Activated naive CD8-positive, alpha-beta T cell (primary cell): ENCODE data around the gene SLK.

Experiments
- H3K27ac Mint-ChIP-seq: one replicate; pipeline ENCODE4 v1.8.0; 2021; ENCODE audit warnings: mixed read lengths
- H3K27me3 Mint-ChIP-seq: one replicate; pipeline ENCODE4 v1.8.0; 2021; ENCODE audit warnings: mixed read lengths
- H3K36me3 Mint-ChIP-seq: one replicate; pipeline ENCODE4 v1.8.0; 2021; ENCODE audit warnings: mixed read lengths
- H3K4me1 Mint-ChIP-seq: one replicate; pipeline ENCODE4 v1.8.0; 2021; ENCODE audit warnings: low read depth, mixed read lengths
- H3K4me3 Mint-ChIP-seq: one replicate; pipeline ENCODE4 v1.8.0; 2021; ENCODE audit warnings: mild to moderate bottlenecking, mixed read lengths
- H3K9me3 Mint-ChIP-seq: one replicate; pipeline ENCODE4 v1.8.0; 2021; ENCODE audit warnings: low read depth, mixed read lengths

The SLK gene

DNA sequence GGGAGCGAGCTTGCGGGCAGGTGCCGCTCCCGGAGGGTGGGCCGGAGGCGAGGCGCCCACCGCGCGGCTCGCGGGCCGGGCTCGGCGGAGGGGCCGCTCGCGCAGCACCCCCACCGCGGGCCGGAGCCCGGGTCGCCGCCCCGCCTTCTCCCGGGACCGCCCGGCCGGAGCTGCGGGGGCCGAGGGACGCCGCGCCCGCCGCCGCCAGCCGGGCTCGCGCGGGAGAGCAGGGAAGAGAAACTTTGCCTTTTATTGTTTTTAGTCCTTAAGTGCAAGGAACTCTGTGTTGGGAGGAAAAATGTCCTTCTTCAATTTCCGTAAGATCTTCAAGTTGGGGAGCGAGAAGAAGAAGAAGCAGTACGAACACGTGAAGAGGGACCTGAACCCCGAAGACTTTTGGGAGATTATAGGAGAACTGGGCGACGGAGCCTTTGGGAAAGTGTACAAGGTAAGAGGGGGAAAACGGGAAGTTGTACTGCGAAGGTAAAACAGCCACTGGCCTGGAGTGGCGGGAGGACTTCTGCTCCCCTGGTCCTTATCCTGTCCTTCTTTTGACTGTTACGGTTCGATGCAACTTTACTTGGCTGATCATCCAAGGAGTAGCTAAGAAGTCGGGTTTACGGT lies 620 bp downstream of the SLK start:
- H3K4me1 Mint-ChIP-seq, result peaks cover 45% of the 10 kb centered on the region
- no peaks in the 10 kb centered on the region for H3K9me3 Mint-ChIP-seq

DNA sequence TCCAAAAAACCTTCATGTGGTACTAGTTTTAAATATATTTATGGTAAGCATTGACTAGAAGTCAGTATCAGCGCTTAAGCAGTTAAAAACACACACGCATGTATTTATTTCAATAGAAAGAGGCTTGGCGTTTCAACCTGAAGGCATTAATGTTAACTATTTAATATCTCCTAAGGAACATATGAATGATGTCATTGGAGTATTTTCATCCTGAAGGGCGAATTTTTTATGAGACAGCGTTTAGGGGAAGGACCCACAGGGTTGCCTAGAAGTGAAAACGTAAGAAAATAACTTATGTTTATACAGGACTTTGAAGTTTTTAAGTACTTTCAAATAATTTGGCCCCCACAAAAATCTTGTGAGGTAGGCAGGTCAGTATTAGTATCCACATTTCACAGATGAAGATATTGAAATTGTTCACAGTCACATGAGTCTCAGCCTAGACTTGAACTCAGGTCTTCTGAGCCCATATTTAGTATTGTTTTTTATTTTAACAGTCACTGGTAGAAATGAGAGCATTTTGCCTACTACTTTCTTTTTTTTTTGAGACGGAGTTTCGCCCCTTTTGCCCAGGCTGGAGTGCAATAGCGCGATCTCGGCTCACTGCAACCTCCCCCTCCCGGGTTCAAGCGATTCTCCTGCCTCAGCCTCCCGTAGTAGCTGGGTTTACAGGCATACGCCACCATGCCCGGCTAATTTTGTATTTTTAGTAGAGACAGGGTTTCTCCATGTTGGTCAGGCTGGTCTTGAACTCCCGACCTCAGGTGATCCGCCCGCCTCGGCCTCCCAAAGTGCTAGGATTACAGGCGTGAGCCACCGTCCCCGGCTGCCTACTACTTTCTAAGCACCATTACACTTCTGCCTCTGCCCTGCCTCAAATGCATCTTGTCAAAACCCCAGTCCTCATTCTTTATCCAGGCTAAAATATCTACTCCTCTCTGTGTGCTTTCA lies 1.8 kb downstream of the SLK start:
- Mint-ChIP-seq H3K27ac (peak overlapping the region; percentile 94), H3K36me3 (no peaks in the 10 kb centered on the region), H3K4me1 (peaks cover 56% of the 10 kb centered on the region), H3K27me3 (no peaks in the 10 kb centered on the region), H3K9me3 (no peaks in the 10 kb centered on the region), H3K4me3 (peak overlapping the region; percentile 99)

More for the DNA sequence above, 620 bp downstream of the SLK start:
- Mint-ChIP-seq H3K4me3 (peak overlapping the region; percentile 99), H3K27me3 (no peaks in the 10 kb centered on the region), H3K27ac (peak overlapping the region; percentile 94), H3K36me3 (no peaks in the 10 kb centered on the region)

DNA sequence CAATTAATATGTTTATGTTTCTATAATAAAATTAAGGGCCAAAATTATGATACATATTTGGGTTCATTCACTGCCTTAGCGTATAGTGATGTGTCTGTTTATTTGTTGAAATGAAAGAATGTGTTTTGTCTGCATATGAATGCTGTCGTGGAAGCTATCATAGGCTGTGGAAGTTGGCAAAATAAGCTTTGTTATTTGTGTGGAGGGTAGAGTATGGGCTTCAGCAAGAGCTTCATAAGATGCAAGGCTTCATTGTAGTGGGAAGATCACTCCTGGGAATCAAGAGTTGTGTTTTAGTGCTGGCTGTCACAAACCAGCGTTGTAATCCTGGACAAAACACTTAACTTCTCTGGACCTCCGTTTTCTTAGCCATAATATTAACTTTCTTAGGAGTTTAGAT lies 2.5 kb downstream of the SLK start:
- no peaks in the 10 kb centered on the region for H3K9me3 Mint-ChIP-seq
- no peaks in the 10 kb centered on the region for H3K27me3 Mint-ChIP-seq
- no peaks in the 10 kb centered on the region for H3K36me3 Mint-ChIP-seq
- H3K4me1 Mint-ChIP-seq, result peaks cover 58% of the 10 kb centered on the region
- H3K4me3 Mint-ChIP-seq, result peak overlapping the region; percentile 99
- H3K27ac Mint-ChIP-seq, result peak overlapping the region; percentile 69

GRCh38 chr10:103969857-103970627 lies 3.1 kb downstream of the SLK start:
- Mint-ChIP-seq H3K27ac (peak overlapping the region; percentile 69), H3K4me1 (peaks cover 61% of the 10 kb centered on the region), H3K9me3 (no peaks in the 10 kb centered on the region)

DNA sequence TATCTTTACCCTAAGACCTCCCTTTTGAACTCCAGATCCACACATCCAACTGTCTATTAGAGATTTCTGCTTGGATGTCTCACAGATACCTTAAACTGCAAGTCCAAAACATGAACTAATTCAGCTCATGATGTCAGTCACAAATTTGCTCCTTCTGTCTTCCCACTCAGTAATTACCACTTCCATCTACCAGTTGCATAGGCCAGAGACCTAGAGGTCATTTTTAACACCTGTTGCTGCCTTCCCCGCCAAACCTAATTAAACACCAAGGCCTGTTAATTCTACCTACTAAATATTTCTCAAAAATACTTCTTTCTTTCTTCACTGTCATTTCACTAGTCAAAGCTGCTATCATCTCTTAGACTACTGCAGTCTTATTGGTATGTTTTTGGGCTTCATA lies 8.2 kb downstream of the SLK start:
- Mint-ChIP-seq H3K27me3 (no peaks in the 10 kb centered on the region), H3K27ac (peak overlapping the region; percentile 7), H3K4me1 (peaks cover 64% of the 10 kb centered on the region), H3K36me3 (peaks cover 5% of the 10 kb centered on the region), H3K4me3 (no peak overlapping the region), H3K9me3 (no peaks in the 10 kb centered on the region)

More at GRCh38 chr10:103969857-103970627, 3.1 kb downstream of the SLK start:
- Mint-ChIP-seq H3K27me3 (no peaks in the 10 kb centered on the region), H3K4me3 (peak overlapping the region; percentile 99), H3K36me3 (peaks cover 2% of the 10 kb centered on the region)

- no peaks in the 10 kb centered on the region for H3K27me3 Mint-ChIP-seq
- peaks cover 65% of the 10 kb centered on the region for H3K4me1 Mint-ChIP-seq
Observed at GRCh38 chr10:103977204-103977603, 10.3 kb downstream of the SLK start.

DNA sequence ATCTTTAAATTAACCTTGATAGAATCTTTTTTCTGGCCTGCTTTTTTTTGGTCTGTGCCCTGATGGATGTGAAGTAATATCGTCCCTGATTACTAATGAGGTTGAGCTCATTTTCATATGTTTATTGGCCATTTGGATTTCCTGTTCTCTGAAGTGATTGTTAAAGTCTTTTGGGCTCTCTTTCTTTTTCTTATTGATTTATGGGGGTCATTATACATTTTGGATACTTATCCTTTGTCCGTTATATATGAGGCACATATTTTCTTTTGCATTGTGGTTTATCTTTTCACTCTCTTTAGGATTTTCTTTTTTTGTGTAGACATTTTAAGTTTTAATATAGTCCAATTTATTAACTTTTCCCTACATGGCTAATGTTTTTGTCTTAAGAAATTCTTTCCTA lies 12.6 kb downstream of the SLK start:
- Mint-ChIP-seq H3K4me1 (peaks cover 70% of the 10 kb centered on the region), H3K36me3 (peaks cover 5% of the 10 kb centered on the region), H3K4me3 (no peak overlapping the region), H3K9me3 (no peaks in the 10 kb centered on the region), H3K27me3 (no peaks in the 10 kb centered on the region), H3K27ac (no peak overlapping the region)

More at GRCh38 chr10:103977204-103977603, 10.3 kb downstream of the SLK start:
- peaks cover 5% of the 10 kb centered on the region for H3K36me3 Mint-ChIP-seq
- H3K4me3 Mint-ChIP-seq, result no peak overlapping the region
- H3K9me3 Mint-ChIP-seq, result no peaks in the 10 kb centered on the region
- no peak overlapping the region for H3K27ac Mint-ChIP-seq

GRCh38 chr10:103980288-103980906 lies 13.5 kb downstream of the SLK start:
- Mint-ChIP-seq H3K27ac (peak overlapping the region; percentile 56), H3K27me3 (no peaks in the 10 kb centered on the region), H3K4me1 (peaks cover 71% of the 10 kb centered on the region), H3K9me3 (no peaks in the 10 kb centered on the region), H3K36me3 (no peaks in the 10 kb centered on the region), H3K4me3 (no peak overlapping the region)

DNA sequence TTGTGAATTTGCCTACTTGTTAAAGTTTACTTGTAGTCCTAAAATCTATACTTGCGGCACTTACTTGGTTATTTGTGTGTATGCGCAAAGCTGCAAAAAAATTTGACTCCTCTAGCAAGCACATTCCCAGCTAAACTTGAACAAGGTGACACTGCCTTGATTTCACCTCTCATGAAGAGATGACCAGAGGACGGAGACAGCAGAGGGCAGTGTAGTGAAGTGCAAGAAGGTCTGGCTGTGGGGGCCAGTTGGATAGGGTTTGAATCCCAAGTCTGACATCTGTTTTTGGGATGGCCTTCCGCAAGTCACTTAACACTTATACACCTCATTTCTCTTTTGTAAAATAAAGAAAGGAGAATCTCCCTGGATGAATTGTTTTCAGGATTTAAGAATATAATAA lies 15.7 kb downstream of the SLK start:
- H3K9me3 Mint-ChIP-seq, result no peaks in the 10 kb centered on the region
- no peak overlapping the region for H3K4me3 Mint-ChIP-seq
- H3K27ac Mint-ChIP-seq, result peak overlapping the region; percentile 72
- no peaks in the 10 kb centered on the region for H3K27me3 Mint-ChIP-seq
- no peaks in the 10 kb centered on the region for H3K36me3 Mint-ChIP-seq
- peaks cover 76% of the 10 kb centered on the region for H3K4me1 Mint-ChIP-seq

- H3K36me3 Mint-ChIP-seq, result no peaks in the 10 kb centered on the region
- peak overlapping the region; percentile 57 for H3K4me3 Mint-ChIP-seq
- H3K9me3 Mint-ChIP-seq, result no peaks in the 10 kb centered on the region
- H3K27ac Mint-ChIP-seq, result peak overlapping the region; percentile 79
- H3K27me3 Mint-ChIP-seq, result no peaks in the 10 kb centered on the region
- H3K4me1 Mint-ChIP-seq, result peaks cover 79% of the 10 kb centered on the region
Observed at GRCh38 chr10:103983367-103983911, 16.5 kb downstream of the SLK start.

- H3K27ac Mint-ChIP-seq, result no peak overlapping the region
- no peak overlapping the region for H3K4me3 Mint-ChIP-seq
- no peaks in the 10 kb centered on the region for H3K27me3 Mint-ChIP-seq
- no peaks in the 10 kb centered on the region for H3K9me3 Mint-ChIP-seq
- peaks cover 79% of the 10 kb centered on the region for H3K4me1 Mint-ChIP-seq
- H3K36me3 Mint-ChIP-seq, result peaks cover 2% of the 10 kb centered on the region
Observed at GRCh38 chr10:103985726-103986125, 18.8 kb downstream of the SLK start.

- no peak overlapping the region for H3K4me3 Mint-ChIP-seq
- no peak overlapping the region for H3K27ac Mint-ChIP-seq
- peaks cover 73% of the 10 kb centered on the region for H3K4me1 Mint-ChIP-seq
- no peaks in the 10 kb centered on the region for H3K27me3 Mint-ChIP-seq
- H3K36me3 Mint-ChIP-seq, result peaks cover 4% of the 10 kb centered on the region
- H3K9me3 Mint-ChIP-seq, result no peaks in the 10 kb centered on the region
Observed at GRCh38 chr10:103986360-103986759, 19.4 kb downstream of the SLK start.

GRCh38 chr10:103990121-103990520 lies 23.2 kb downstream of the SLK start:
- Mint-ChIP-seq H3K4me3 (no peak overlapping the region), H3K27me3 (no peaks in the 10 kb centered on the region), H3K4me1 (peaks cover 45% of the 10 kb centered on the region), H3K9me3 (no peaks in the 10 kb centered on the region), H3K27ac (no peak overlapping the region), H3K36me3 (peaks cover 4% of the 10 kb centered on the region)

DNA sequence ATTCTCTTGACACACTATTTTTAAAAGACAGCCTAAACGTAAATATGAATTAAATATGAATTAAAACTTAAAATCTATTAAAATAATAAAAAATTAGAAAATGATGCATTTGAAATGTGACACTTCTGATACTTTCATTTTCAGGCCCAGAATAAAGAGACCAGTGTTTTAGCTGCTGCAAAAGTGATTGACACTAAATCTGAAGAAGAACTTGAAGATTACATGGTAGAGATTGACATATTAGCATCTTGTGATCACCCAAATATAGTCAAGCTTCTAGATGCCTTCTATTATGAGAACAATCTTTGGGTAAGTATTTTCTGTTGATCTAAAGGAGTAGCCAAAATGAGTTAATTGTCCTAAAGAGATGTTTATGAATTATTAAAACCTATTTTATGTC lies 23.6 kb downstream of the SLK start:
- peaks cover 4% of the 10 kb centered on the region for H3K36me3 Mint-ChIP-seq
- H3K4me3 Mint-ChIP-seq, result no peak overlapping the region
- no peaks in the 10 kb centered on the region for H3K9me3 Mint-ChIP-seq
- H3K27me3 Mint-ChIP-seq, result no peaks in the 10 kb centered on the region
- H3K4me1 Mint-ChIP-seq, result peaks cover 44% of the 10 kb centered on the region
- no peak overlapping the region for H3K27ac Mint-ChIP-seq
